22Rv1 (cell line): ENCODE data around the gene GPC5.

Source experiments
- H3K27ac ChIP-seq: fragments of 450-650 bp; 2 replicates; pipeline ENCODE4 v1.5.1; 2017
- ZFX ChIP-seq: fragments of 450-650 bp; IDR thresholded peaks from 2 replicates; pipeline ENCODE4 v1.6.1; 2017; ENCODE audit warnings: antibody characterized with exemption, borderline replicate concordance
- TF ChIP-seq, protein P1 (sequence below): fragments of 450-650 bp; IDR thresholded peaks from 2 replicates; pipeline ENCODE4 v1.5.1; 2017; ENCODE audit warnings: mild to moderate bottlenecking

GPC5 gene

DNA sequence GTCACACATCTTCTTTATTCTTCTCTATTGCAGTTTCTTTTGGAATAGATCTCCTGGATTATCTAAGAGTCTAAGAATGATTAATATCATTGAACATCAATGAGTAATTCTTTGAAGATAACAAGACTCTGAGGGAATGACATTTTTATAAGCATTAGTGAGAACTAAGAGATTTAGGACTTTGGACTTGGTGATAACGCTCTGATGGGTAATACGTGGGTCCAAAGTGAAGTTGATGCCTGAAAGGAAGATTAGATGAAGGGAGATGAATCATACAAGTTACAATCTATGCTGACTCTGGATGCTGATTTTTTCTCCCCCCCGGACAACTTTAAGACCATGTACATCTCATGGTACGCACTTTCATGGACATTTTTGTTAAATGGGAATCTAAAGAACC is 364.5 kb downstream of the GPC5 start:
- no peak overlapping the region for H3K27ac ChIP-seq
- TF ChIP-seq, protein P1, sequence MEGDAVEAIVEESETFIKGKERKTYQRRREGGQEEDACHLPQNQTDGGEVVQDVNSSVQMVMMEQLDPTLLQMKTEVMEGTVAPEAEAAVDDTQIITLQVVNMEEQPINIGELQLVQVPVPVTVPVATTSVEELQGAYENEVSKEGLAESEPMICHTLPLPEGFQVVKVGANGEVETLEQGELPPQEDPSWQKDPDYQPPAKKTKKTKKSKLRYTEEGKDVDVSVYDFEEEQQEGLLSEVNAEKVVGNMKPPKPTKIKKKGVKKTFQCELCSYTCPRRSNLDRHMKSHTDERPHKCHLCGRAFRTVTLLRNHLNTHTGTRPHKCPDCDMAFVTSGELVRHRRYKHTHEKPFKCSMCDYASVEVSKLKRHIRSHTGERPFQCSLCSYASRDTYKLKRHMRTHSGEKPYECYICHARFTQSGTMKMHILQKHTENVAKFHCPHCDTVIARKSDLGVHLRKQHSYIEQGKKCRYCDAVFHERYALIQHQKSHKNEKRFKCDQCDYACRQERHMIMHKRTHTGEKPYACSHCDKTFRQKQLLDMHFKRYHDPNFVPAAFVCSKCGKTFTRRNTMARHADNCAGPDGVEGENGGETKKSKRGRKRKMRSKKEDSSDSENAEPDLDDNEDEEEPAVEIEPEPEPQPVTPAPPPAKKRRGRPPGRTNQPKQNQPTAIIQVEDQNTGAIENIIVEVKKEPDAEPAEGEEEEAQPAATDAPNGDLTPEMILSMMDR: no peak
- TF ChIP-seq ZFX: no peak

DNA sequence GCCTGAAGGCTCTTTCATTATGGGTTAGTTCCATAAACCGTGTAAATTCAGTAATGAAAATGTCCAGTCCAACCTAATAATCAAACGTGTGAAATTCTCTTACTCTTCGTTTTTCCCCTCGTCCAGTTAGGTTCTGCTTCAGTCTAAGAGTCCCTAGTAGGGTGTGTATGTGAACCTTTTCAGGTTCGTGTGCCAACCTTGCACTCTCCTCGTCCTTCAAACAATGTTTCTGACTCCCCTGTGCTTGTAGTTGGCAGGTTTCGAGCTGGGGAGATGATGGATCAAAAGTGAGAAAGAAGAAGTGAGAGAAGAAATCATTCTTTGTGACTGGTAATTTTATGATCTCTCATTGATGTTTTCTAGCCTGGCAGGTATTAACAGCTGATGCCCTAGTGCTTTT is 366.1 kb downstream of the GPC5 start:
- no peak for TF ChIP-seq ZFX
- TF ChIP-seq, protein P1: no peak
- H3K27ac ChIP-seq: no peak overlapping the region

DNA sequence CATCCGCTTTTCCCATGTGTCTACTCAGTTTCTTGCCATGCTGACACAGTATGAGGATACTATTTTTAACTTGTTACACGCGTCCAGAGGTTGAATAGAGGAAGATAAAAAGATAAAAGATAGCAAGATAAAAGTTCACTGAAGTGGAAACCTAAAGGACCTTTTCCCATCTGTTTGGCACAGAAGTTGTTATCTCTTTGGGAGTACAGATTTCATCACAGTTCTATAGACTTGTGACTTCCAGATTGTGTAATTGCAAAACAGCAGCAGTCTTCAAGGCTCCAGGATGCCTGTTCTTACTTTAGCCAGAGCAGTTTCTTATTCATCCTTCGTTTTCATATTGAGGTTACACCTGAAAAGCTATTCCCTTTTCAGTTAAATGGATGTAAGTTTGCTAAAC is 369.2 kb downstream of the GPC5 start:
- H3K27ac ChIP-seq: no peak overlapping the region
- TF ChIP-seq ZFX: no peak

DNA sequence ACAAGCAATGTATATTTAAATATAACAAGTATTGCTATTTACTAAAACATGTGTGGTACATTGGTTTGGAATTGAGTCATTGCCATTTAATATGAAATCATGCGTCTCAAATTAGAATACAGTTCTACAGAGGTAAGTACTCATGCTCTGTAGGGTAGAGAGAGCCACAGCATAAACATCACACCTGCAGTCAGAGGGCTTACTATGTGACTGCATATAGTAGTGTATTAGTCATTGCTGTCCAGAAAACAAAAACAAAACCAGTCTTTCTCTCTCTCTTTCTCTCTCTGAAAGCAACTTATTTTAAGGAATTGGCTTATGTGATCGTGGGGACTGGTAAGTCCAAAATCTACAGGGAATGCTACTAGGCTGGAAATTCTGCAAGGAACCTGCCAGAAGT is 370.3 kb downstream of the GPC5 start:
- TF ChIP-seq, protein P1: no peak
- TF ChIP-seq ZFX: no peak
- no peak overlapping the region for H3K27ac ChIP-seq

DNA sequence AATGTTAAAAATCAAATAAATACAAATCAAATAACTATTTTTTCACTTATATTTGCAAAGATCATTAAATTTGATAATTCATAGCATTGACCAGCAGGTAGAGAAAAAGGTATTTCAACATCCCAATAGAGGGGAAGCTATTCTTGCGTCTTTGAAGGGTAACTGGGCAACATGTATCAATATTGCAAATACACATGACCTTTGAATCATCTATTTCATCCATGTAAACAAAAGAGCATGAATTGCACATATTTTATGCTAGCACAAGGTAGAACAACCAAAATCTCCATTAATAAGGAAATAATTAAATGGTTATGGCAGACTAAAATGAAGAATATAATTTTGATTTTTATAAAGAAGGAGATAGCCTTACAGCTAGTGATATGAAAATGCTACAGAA is 372.8 kb downstream of the GPC5 start:
- no peak for TF ChIP-seq ZFX
- TF ChIP-seq, protein P1: no peak

DNA sequence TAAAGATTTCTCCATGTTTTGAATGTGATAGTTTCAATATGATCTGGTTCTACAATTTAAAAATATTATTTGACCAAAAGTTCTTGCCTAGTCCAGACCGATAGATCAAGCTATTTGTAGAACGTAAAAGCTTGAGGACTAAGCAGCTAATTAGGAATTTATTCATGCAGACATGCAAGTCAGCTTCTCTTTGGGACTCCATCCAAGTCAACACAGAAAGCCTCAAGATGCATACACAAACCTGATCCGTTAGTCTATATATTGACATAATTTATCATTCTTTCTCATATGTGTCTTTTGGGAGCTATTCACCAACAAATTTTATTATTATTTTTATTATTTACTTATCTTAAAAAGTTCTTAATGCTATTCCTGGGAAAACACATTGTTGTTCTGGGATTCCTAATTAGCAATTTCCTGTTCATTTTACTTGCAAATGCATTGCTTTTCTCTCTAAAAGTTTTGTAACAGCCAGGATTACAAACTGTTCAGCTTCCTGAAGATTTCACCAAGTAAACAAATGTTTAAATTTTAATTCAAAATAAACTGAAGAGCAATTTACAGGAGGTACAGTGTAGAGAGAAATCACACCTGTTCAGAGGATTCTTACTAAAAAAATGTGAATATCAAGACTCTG is 375.3 kb downstream of the GPC5 start:
- H3K27ac ChIP-seq: no peak overlapping the region
- TF ChIP-seq, protein P1: no peak
- TF ChIP-seq ZFX: no peak

More for the DNA sequence above, 372.8 kb downstream of the GPC5 start:
- no peak overlapping the region for H3K27ac ChIP-seq

GRCh38 chr13:91774397-91774796 is 376.0 kb downstream of the GPC5 start:
- no peak for TF ChIP-seq ZFX
- TF ChIP-seq, protein P1: no peak
- no peak overlapping the region for H3K27ac ChIP-seq
